Measurements from ENCODE around the gene AGRP. TPM values are rescaled to one million over a fixed set of nuclear protein-coding genes. Genes with fewer than 3 reads are reported as not detected.
A peak's percentile ranks its signal among the peaks of the same experiment; 100 is the strongest.

AGRP gene
- total RNA-seq, 6 donors from 2014 or later = 3.5 to 7.6 (median 3.8) TPM; not detected in 3

DNA sequence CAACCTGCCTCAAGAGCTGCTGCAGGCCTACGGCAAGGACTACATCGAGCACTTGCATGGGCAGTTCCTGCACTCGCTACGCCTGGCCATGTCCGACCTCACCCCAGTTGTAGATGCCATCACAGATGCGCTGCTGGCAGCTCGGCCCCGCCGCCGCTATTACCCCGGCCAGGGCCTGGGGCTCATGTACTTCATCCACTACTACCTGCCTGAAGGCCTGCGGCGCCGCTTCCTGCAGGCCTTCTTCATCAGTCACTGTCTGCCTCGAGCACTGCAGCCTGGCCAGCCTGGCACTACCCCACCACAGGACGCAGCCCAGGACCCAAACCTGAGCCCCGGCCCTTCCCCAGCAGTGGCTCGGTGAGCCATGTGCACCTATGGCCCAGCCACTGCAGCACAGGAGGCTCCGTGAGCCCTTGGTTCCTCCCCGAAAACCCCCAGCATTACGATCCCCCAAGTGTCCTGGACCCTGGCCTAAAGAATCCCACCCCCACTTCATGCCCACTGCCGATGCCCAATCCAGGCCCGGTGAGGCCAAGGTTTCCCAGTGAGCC is 46.6 kb downstream of the AGRP start:
- ATAC-seq (ENCODE audit: low FRiP score in 2 of 2) (no peak), DNase-seq (peak in 1 of 2 donors; percentile 82)
- Histone ChIP-seq H3K4me3 (no peak overlapping the region), H3K27me3 (no peaks in the 10 kb centered on the region), H3K27ac (no peak overlapping the region), H3K4me1 (peaks cover 12 to 23% (median 21%) of the 10 kb centered on the region in 4 donors), H3K36me3 (peaks cover 11 to 57% (median 50%) of the 10 kb centered on the region in 4 donors), H3K9me3 (no peaks in the 10 kb centered on the region)
- WGBS, 2 donors = 93 to 94% methylated on average over 4 to 23 of the region's 23 CpGs
- no peak for TF ChIP-seq EP300 (IDR thresholded peaks at IDR 0.05)
- TF ChIP-seq, protein P1, sequence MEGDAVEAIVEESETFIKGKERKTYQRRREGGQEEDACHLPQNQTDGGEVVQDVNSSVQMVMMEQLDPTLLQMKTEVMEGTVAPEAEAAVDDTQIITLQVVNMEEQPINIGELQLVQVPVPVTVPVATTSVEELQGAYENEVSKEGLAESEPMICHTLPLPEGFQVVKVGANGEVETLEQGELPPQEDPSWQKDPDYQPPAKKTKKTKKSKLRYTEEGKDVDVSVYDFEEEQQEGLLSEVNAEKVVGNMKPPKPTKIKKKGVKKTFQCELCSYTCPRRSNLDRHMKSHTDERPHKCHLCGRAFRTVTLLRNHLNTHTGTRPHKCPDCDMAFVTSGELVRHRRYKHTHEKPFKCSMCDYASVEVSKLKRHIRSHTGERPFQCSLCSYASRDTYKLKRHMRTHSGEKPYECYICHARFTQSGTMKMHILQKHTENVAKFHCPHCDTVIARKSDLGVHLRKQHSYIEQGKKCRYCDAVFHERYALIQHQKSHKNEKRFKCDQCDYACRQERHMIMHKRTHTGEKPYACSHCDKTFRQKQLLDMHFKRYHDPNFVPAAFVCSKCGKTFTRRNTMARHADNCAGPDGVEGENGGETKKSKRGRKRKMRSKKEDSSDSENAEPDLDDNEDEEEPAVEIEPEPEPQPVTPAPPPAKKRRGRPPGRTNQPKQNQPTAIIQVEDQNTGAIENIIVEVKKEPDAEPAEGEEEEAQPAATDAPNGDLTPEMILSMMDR (IDR thresholded peaks at IDR 0.05) = no peak
- no peak for TF ChIP-seq POLR2A (IDR thresholded peaks at IDR 0.05)
- TF ChIP-seq POLR2AphosphoS5 (IDR thresholded peaks at IDR 0.05) = no peak

DNA sequence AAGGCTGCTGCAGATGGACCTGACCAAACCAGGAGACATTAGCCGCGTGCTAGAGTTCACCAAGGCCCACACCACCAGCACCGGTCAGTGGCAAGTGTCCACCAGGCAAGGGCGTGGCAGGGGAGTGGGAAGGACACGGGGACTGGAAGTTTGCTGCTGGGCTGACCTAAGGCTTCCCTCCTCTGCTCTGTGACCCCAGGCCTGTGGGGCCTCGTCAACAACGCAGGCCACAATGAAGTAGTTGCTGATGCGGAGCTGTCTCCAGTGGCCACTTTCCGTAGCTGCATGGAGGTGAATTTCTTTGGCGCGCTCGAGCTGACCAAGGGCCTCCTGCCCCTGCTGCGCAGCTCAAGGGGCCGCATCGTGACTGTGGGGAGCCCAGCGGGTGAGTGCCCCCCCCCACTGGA is 47.6 kb downstream of the AGRP start:
- WGBS, 2 donors = 96 to 97% methylated on average over 15 to 16 of the region's 16 CpGs
- Histone ChIP-seq H3K36me3 (peaks cover 11 to 49% (median 44%) of the 10 kb centered on the region in 4 donors), H3K4me3 (no peak overlapping the region), H3K27ac (no peak overlapping the region), H3K27me3 (no peaks in the 10 kb centered on the region), H3K9me3 (no peaks in the 10 kb centered on the region), H3K4me1 (peaks cover 13 to 23% (median 19%) of the 10 kb centered on the region in 4 donors)
- DNase-seq (peak in 1 of 2 donors; percentile 57), ATAC-seq (ENCODE audit: low FRiP score in 2 of 2) (no peak)
- TF ChIP-seq POLR2AphosphoS5 (IDR thresholded peaks at IDR 0.05) = no peak
- TF ChIP-seq, protein P1 (IDR thresholded peaks at IDR 0.05) = no peak
- no peak for TF ChIP-seq POLR2A (IDR thresholded peaks at IDR 0.05)
- TF ChIP-seq EP300 (IDR thresholded peaks at IDR 0.05) = no peak

DNA sequence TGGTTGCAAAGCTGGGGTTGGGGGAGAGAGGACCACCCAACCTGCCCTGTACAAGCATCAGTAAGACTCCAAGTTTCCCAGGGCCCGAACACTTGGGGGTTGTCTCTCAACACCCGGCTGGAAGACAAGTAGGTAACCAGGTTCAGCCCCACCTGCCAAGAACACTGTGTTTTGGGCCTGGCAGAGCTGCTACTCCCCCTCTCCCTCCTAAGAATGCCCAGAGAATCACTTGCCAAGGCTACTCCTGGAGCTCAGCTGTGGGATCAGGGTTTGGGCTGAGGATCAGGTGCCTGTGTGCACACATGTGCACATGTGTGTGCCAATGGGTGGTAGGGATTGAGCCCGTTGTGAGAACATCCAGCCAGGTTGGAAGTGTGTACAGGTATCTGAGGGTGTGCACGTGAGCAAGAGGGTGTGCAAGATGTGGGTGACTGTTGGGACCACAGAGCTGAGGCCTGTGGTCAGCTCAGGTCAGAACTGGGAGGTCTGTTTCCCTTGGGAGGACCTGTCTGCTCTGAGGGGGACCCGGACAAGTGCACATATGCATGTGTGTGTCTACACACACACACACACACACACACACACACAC is 50.1 kb downstream of the AGRP start:
- Histone ChIP-seq H3K27me3 (peaks cover 0 to 12% (median 4%) of the 10 kb centered on the region in 4 donors), H3K27ac (no peak overlapping the region), H3K36me3 (peaks cover 5 to 25% (median 20%) of the 10 kb centered on the region in 4 donors), H3K4me1 (peaks cover 27 to 37% (median 31%) of the 10 kb centered on the region in 4 donors), H3K9me3 (no peaks in the 10 kb centered on the region), H3K4me3 (no peak overlapping the region)
- ATAC-seq (ENCODE audit: low FRiP score in 2 of 2) (no peak), DNase-seq (no peak)
- TF ChIP-seq POLR2A (IDR thresholded peaks at IDR 0.05) (no peak), EP300 (IDR thresholded peaks at IDR 0.05) (no peak), POLR2AphosphoS5 (IDR thresholded peaks at IDR 0.05) (no peak)
- TF ChIP-seq, protein P1 (IDR thresholded peaks at IDR 0.05) = no peak
- WGBS, 2 donors = 78 to 83% methylated on average over 3 to 5 of the region's 5 CpGs

Other genes with a start within 250 kb of the AGRP start
- 100 to 1,000 TPM in 2 of 6 donors, 10 to 100 TPM in 4; 26.0 to 310 (median 91.0) TPM for gene FHOD1, start 236.1 kb downstream of the AGRP start, total RNA-seq
- 10 to 100 TPM in 1 of 6 donors, 1 to 10 TPM in 4, under 1 TPM in 1; 0.76 to 28.3 (median 4.1) TPM for gene SLC9A5, start 234.6 kb downstream of the AGRP start, total RNA-seq
- 10 to 100 TPM; 13.4 to 39.8 (median 16.5) TPM for gene PLEKHG4, start 204.0 kb downstream of the AGRP start, total RNA-seq
- under 1 TPM in 3 of 6 donors, not detected in 3; under 0.01 to 0.31 (median 0.17) TPM for gene KCTD19, start 156.8 kb downstream of the AGRP start, total RNA-seq
- gene LRRC36, start 156.7 kb downstream of the AGRP start, total RNA-seq = 100 to 1,000 TPM in 1 of 6 donors, 10 to 100 TPM in 4, 1 to 10 TPM in 1; 5.9 to 110 (median 22.8) TPM
- 100 to 1,000 TPM in 4 of 6 donors, 10 to 100 TPM in 2; 40.0 to 167 (median 112) TPM for gene TPPP3, start 90.0 kb downstream of the AGRP start, total RNA-seq
- 10 to 100 TPM; 14.7 to 49.2 (median 21.4) TPM for gene ZDHHC1, start 67.1 kb downstream of the AGRP start, total RNA-seq
- 1 to 10 TPM in 5 of 6 donors, under 1 TPM in 1; 0.78 to 5.0 (median 1.6) TPM for gene HSD11B2, start 52.4 kb downstream of the AGRP start, total RNA-seq
- 100 to 1,000 TPM in 4 of 6 donors, 10 to 100 TPM in 2; 69.1 to 221 (median 147) TPM for gene ATP6V0D1, start 2.4 kb downstream of the AGRP start, total RNA-seq
- gene RIPOR1, start 45.3 kb upstream of the AGRP start, total RNA-seq = 100 to 1,000 TPM in 4 of 6 donors, 10 to 100 TPM in 2; 76.9 to 183 (median 113) TPM
- gene CTCF, start 79.0 kb upstream of the AGRP start, total RNA-seq = 10 to 100 TPM; 29.7 to 42.6 (median 34.2) TPM
- 10 to 100 TPM in 1 of 6 donors, 1 to 10 TPM in 5; 1.8 to 55.5 (median 4.0) TPM for gene CARMIL2, start 161.6 kb upstream of the AGRP start, total RNA-seq
- 10 to 100 TPM; 15.8 to 25.1 (median 18.8) TPM for gene ACD, start 176.7 kb upstream of the AGRP start, total RNA-seq
- 1 to 10 TPM; 2.1 to 9.3 (median 6.6) TPM for gene PARD6A, start 177.4 kb upstream of the AGRP start, total RNA-seq
- gene ENKD1, start 183.2 kb upstream of the AGRP start, total RNA-seq = 10 to 100 TPM; 18.2 to 50.3 (median 28.5) TPM
- gene C16orf86, start 183.3 kb upstream of the AGRP start, total RNA-seq = 10 to 100 TPM in 1 of 6 donors, 1 to 10 TPM in 5; 1.2 to 22.0 (median 5.2) TPM
- gene GFOD2, start 235.8 kb upstream of the AGRP start, total RNA-seq = 10 to 100 TPM; 14.3 to 21.0 (median 17.0) TPM